Lung (tissue), 12 donors: ENCODE measurements around the gene DDI1. TPM values are rescaled to one million over a fixed set of nuclear protein-coding genes. Genes with fewer than 3 reads are reported as not detected.

Experiments used
- ATAC-seq: fragments of 200-7000 bp; cut with Tn5 transposase; one replicate; pipeline ENCODE4 v1.9.1; 2020; ENCODE audit warnings: moderate number of reproducible peaks; ENCODE audit not compliant: insufficient read depth, low FRiP score
- DNase-seq, 3 donors: peaks; one replicate each; pipeline ENCODE4 v3.0.0-alpha.2; 2013 to 2017
- H3K27ac ChIP-seq, 2 donors: one replicate each; pipeline ENCODE4 v1.5.1; 2013; ENCODE audit warnings: mild to moderate bottlenecking in 2 of 2, moderate library complexity in 2 of 2, control low read depth in 1 of 2, inconsistent platforms in 1 of 2, low read depth in 1 of 2, low read length in 1 of 2
- H3K27me3 ChIP-seq, 3 donors: one replicate each; pipeline ENCODE4 v1.5.1; 2013; ENCODE audit warnings: low read length in 2 of 3; ENCODE audit not compliant: control insufficient read depth in 3 of 3, insufficient read depth in 3 of 3
- H3K36me3 ChIP-seq, 4 donors: one replicate each; pipeline ENCODE4 v1.5.1; 2013; ENCODE audit warnings: low read length in 4 of 4, mild to moderate bottlenecking in 1 of 4, moderate library complexity in 1 of 4; ENCODE audit not compliant: control insufficient read depth in 4 of 4, insufficient read depth in 4 of 4
- H3K4me1 ChIP-seq, 5 donors: one replicate each; pipeline ENCODE4 v1.5.1; 2013; ENCODE audit warnings: low read length in 5 of 5, mild to moderate bottlenecking in 2 of 5, moderate library complexity in 1 of 5; ENCODE audit not compliant: control insufficient read depth in 5 of 5, insufficient read depth in 5 of 5
- H3K4me3 ChIP-seq: one replicate; pipeline ENCODE4 v1.5.1; 2013; ENCODE audit warnings: mild to moderate bottlenecking, control low read depth, moderate library complexity
- H3K9ac ChIP-seq, 2 donors: one replicate each; pipeline ENCODE4 v1.5.1; 2013; ENCODE audit warnings: low read length in 2 of 2, control low read depth in 1 of 2; ENCODE audit not compliant: insufficient read depth in 1 of 2
- H3K9me3 ChIP-seq, 4 donors: one replicate each; pipeline ENCODE4 v1.5.1; 2013; ENCODE audit warnings: low read length in 3 of 4, mild to moderate bottlenecking in 1 of 4, moderate library complexity in 1 of 4; ENCODE audit not compliant: control insufficient read depth in 4 of 4, insufficient read depth in 3 of 4
- CTCF ChIP-seq: IDR thresholded peaks from 2 replicates; pipeline ENCODE4 v1.5.1; 2012; ENCODE audit warnings: mild to moderate bottlenecking; ENCODE audit errors: control extremely low read depth, extremely low read depth
- WGBS, 2 donors: extraction: QIAGEN DNeasy Blood & Tissue Kit; methylation state at CpG; one replicate each; pipeline ENCODE4 v1.1.7; 2013; 5-methylcytosine and 5-hydroxymethylcytosine counted together
- polyA plus RNA-seq, 2 donors: library from polyadenylated mRNA; stranded (reverse); fragments of 200-250 nt; gene quantifications; one replicate each; pipeline ENCODE4 v1.2.1, GENCODE V29; 2013
- total RNA-seq, 2 donors: library from RNA; depleted of rRNA in 1 of 2; stranded (reverse); fragments of >200 nt in 1 of 2; gene quantifications; one replicate each; pipeline ENCODE4 v1.2.1, GENCODE V29; 2014 to 2021
- donor health status: control.
- donor health status: control.
- donor health status: Bipolar disorder and iron deficiency.
- donor health status: healthy.
- donor health status: DM: yes; HTN: yes; CAD: no.

Gene DDI1
- total and polyA plus RNA-seq, 4 donors = not detected

- DNase-seq (no peak), ATAC-seq (no peak)
- H3K27ac ChIP-seq = no peak overlapping the region
- TF ChIP-seq CTCF = no peak
- 44 to 56% methylated on average over 1 of the region's 1 CpG for WGBS, 2 donors
- no peak overlapping the region for H3K9ac ChIP-seq
- no peaks in the 10 kb centered on the region for H3K9me3 ChIP-seq
- H3K4me3 ChIP-seq = no peak overlapping the region
- no peaks in the 10 kb centered on the region for H3K27me3 ChIP-seq
- peaks cover 0 to 3% (median 0%) of the 10 kb centered on the region in 5 donors for H3K4me1 ChIP-seq
- H3K36me3 ChIP-seq = no peaks in the 10 kb centered on the region
Measured at GRCh38 chr11:104060820-104061219, 24.4 kb downstream of the DDI1 start.

- Histone ChIP-seq H3K27me3 (no peaks in the 10 kb centered on the region), H3K4me3 (no peak overlapping the region), H3K4me1 (peaks cover 0 to 3% (median 0%) of the 10 kb centered on the region in 5 donors), H3K27ac (no peak overlapping the region), H3K9me3 (no peaks in the 10 kb centered on the region), H3K9ac (no peak overlapping the region), H3K36me3 (no peaks in the 10 kb centered on the region)
- WGBS, 2 donors = 48 to 57% methylated on average over 9 of the region's 9 CpGs
- DNase-seq = no peak
- no peak for TF ChIP-seq CTCF
- ATAC-seq = no peak
Measured at GRCh38 chr11:104061853-104062521, 25.5 kb downstream of the DDI1 start.

GRCh38 chr11:104064034-104064630 lies 27.7 kb downstream of the DDI1 start:
- DNase-seq (peak in 2 of 3 donors; percentile 37 to 59), ATAC-seq (no peak)
- Histone ChIP-seq H3K27me3 (no peaks in the 10 kb centered on the region), H3K36me3 (no peaks in the 10 kb centered on the region), H3K9me3 (no peaks in the 10 kb centered on the region), H3K27ac (no peak overlapping the region), H3K4me1 (peaks cover 0 to 3% (median 0%) of the 10 kb centered on the region in 5 donors), H3K9ac (no peak overlapping the region), H3K4me3 (no peak overlapping the region)
- WGBS, 2 donors = 45 to 53% methylated on average over 5 of the region's 5 CpGs
- TF ChIP-seq CTCF = no peak
